NCI-H2227 treated with DMSO at 0.1 percent for 48 hours (cell line): ENCODE measurements around the gene SP140.
"Not testable (repeated sequence)": the region's sequence is repeated elsewhere in the genome, so short reads cannot be mapped to it uniquely, and the experiment has no call there.

Source experiments
- DNase-seq: peaks from one replicate; lab custom pipeline; 2025; lab: John Stamatoyannopoulos, UW

The SP140 gene

DNA sequence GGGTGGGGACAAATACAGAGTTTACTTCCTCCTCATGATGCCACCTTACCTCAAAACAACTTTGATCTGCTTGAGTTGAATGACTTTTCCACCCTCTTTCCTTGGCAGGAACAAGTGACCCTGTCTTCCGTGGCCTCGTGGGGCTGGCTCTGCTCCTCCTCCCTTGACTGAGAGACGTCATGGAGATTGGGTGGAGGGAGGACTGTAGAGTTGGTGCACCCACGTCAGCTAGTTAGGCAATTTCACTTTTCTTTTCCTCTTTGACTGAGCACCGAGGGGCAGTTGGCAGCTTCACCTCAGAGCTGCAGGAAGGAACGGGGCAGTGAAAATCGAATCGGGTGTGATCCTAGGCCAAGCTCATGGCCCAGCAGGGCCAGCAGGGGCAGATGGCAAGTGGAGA is at the start of gene SP140:
Gene SP140, plus strand, starts transcription at position 251 of the 400 bp plus-strand sequence. Its CDS starts 109 bp downstream, at position 360.
- no peak for DNase-seq

DNA sequence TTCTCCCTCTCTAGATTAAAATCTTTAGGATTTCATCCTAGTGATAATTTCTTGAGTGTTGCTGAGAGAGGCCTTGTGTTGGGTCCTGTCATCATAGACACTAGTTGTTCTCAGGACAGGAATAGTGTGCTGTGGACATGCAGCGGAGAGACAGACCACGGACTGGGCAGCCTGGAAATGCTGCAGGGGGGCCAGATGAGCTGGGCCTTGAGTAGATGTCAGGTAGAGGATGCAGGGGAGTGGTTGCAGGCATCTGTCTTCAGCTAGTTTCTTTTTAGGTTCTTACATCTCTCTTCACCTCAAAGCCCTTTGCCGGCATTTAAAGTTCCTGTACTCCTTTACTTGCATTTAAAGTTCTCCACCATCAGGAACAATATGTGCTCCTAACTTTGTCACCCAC is 48.5 kb upstream of the SP140 start:
- DNase-seq: no peak

DNA sequence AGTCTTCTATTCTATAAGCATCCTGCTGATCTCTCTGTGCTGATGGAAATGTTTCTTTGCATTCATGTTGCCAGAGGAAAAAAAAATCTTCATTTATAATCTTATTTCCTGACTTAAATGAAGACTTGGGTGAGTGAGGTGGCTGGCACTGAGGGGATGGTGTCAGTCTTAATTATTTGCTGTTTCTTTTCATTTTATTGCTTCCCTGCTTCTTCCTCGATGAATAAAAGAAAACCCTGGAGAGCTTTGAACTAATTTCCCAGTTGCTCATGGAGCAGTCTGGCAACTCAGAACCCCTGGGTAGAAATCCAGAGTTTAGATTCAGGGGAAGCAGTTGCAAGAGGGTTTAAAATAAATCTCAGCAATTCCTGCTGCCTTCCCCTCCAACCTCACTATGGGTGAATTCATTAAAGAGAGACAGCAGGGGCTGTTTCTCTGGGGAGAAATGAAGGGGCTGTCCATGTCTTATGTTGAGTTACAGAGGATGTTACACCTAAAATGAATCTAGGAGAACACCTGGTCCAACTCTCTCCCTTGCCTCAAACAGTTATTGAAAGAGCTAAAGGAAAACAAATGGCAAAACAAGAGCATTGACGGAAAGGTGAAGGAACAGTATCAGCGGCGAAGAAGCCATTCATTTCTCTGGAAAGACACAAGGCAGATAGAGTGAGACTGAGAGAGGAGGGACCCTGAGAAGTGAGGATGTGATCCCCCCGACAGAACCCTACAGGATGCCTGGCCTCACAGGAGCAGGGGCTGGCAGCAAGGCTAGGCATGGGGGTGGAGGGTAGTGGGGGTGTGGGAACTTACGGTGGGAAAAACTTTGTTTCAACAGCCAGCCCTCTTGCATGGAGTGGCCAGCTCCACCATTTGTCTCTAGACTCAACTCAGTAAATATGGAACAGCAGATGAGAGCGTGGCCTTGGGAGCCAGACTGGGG is 46.7 kb upstream of the SP140 start:
- DNase-seq: no peak

DNA sequence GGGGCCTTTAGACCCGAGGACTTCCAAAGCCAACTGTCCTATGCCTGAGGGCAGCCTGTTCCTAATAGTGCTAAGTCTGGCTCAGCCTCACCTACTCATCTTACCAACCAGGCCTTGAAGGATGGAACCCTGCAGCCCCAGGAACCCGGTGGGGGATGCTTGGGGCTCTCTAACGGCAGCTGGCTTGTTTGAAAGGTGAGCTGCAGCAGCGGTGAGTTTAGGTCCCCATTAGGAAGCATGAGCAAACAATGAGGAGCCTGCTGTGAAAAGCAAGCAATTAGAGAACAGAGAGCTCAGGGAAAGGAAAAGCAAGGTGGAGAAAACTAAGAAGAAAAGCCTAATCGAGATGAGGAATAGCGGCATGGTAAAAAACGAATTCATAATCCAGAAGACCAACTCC is 45.6 kb upstream of the SP140 start:
- DNase-seq: no peak

DNA sequence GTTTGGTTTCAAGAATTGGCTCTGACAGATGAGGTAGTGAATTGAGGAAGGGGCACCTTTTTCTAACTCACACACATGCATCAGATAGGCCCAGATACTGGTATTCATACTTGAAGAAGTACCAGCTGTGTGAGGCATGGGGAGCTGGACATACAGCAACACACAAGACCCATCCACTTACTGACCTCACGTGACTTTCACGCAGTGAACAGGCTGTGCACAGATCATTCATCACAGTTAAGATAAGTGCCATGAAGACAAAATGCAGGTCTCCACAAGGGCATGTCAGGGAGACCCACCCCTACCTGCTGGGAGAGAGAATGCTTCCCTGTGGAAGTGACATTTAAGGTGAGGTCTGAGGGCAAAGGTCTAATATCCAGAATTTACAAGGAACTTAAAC is 44.3 kb upstream of the SP140 start:
- no peak for DNase-seq

DNA sequence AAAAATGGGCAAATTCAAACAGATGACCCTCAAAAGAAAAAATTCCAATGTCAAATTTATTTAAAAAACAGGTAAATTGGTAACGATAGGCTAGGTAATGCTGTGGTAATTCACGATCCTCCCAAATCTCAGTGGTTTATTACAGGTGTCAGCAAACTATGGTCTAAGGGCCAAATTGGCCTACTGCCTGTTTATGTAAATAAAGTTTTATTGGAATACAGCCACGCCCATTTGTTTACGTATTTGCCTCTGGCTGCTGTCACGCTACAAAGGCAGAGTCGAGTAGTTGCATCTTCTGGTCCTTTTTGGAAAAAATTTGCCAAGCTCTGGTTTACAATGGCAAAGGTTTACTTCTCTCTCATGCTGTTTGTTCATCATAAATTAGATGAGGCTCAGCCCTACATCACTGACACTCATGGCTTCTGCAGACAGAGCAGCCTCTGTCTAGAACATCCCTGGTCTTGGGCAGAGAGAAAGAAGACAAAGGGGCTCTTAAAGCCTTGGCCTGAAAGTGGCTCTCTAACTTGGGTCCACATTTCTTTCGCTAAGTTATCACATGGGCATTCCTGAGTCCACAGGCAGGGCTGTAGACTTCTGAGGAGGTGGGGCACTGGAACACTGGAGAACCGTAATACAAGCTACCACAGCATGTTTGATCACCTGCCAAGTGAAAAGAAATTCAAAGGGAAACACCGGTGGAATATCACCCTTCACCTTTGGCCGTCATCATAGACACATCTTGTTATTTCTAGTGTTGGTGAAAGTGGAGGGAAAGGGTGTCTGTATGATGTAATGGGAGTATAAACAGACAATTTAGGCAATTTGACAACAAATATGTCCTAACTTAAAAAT is 40.6 kb upstream of the SP140 start:
- DNase-seq: no peak

DNA sequence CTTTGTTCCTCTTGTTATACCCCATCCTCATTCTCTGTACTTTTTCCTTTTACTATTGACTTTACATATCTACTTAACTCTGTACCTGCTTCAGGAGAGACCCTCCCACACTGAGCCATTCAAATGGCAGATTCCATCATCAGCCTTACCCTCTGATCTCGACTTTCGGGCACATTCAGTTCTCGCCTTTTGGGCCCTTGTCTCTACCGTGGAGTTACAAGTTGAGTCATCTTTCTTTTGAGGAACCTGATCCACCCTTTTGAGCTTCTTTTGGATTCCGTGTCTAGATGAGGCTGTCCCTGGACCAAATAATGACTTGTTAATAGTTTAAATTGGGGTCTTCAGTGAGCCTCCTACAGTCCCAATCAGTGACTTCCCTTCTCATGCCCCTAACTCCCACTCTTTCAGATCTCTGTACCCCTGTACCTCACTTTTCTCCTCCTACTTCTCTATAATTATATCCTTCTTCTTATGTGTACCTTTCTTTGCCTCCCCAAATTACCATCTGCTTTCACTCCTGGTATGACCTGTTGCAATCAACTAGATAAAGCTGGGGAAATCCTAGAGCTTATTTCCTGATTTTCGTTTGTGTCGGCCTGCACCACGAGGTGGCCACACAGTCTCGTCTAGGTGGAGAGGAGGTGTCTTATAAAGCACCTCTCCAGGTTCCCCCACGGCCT is 23.0 kb upstream of the SP140 start:
- DNase-seq: no peak

DNA sequence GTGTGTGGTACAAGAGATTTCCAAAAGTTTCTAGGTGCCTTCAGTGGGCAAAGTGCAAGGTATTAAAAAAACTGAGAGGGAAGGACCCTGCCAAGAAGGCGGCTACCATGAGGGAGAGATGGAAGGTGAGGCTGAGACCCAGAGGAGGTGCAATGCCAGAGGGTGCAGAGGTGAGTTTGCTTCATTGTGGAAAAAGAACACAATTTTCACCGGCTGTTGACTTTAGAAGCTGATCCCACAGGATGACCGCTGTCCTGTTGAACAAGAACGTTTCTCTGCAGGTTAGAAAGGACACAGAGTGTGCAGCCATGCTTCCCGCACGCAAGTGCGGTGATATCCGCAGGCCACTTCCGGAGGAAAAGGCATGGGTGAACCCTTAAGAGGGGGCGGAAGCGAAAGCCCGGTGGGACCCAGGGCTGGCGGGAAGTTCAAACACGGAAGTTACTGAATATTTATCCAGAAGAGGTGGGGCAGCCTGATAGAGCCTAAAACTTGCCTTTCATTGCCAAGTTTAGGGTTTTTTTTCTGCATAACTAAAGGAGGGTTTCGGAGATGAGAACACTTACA is 22.3 kb upstream of the SP140 start:
- DNase-seq: no peak

DNA sequence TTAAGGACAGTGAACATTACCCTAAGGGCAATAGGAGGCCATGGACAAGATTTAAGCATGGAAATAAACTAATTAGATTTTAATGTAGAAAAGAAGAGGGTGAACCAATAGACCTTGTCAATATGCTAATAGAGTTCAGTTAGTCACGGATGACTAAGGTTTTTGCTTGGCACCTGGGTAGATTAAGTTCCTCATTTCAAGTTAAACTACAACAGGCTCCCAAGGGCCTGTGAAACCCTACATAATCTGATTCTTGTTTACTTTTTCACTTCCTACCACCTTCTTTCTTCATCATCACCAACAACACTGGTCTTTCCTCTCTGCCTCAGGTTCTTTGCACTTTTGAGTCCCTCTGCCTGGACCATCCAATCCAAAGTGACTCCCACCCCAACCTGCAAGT is 20.5 kb upstream of the SP140 start:
- DNase-seq: no peak

DNA sequence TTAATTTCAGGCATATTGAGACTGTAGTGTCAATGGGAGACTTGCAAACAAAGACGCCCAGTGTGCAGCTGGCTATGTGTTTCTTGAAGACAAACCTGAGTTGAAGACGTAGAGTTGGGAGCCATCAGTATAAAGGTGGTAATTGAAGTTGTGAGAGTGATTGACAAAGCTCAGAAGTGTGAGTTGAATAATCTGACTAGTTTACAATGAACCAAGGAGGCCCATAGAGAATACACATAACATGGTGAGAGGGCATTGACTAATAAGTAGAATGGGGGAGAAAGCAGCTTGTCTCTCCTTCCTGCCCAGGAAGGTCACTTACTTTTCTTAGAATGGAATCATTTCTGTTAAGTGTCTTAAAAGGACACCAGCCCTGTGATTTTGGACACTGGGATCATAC is 19.8 kb upstream of the SP140 start:
- DNase-seq: no peak

DNA sequence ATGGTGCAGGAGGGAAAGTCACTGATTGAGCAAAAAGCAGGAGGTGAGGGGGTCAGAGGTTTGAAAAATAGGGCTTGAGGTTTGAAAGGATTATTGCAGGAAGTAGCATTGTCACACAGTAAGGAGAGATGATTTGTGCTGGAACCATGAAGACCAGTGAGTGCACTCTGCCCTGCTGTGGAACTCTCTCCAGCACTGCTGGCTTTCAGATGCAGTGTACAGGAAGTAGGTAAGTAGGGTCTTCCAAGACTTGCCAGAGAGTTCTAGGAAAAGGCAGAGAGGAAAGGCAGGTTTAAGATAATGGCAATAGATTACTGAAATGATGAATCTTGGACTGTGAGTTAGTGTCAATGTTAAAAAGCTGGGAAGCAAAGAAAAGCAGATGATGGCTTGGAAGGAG is 17.0 kb upstream of the SP140 start:
- no peak for DNase-seq

DNA sequence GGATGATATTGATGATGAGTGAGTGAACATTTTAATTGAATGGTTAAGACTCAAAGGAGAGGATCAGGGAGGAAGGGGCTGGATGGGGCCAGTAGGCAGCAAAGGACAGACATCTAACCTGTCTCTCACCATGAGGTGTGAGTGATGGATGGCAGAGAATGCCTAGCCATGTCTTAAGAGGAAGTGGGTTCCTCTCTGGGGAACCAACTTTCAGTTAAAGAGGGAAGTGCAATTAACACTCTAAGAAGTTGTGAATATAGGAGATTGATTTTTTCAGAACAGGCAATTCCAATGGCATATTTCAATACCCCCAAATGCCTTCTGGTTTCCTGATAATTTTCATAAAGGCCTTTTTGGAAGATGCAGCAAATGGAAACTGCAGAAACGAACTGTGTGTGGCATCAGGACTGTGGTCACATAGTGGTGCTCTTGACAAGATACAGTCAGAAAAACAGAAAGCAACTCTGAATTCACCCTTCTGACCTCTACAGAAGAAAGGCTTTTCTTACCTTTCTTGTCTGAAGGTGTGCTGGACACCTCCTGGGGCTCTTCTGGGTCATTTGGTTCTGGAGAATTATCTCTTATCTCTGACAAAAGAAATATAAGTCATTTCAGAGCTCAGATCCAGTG is 16.0 kb upstream of the SP140 start:
- no peak for DNase-seq

DNA sequence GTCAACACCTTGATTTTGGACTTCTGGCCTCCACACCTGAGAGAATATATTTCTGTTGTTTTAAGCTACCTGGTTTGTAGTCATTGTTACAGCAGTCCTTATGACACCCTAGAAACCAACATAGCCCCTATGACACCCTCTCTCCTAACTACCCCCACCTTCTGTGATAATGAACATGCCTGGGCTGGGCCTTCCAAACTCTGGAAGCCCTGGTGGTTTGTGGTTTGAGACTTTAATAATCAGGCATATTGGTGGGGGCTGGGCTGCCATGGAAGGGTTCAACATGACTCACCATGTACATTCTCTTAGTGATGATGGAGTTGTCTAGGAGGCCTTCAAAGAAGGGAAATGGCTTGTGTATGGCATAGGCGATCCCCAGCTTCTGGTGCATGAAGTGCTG is 9.0 kb upstream of the SP140 start:
- DNase-seq: no peak

DNA sequence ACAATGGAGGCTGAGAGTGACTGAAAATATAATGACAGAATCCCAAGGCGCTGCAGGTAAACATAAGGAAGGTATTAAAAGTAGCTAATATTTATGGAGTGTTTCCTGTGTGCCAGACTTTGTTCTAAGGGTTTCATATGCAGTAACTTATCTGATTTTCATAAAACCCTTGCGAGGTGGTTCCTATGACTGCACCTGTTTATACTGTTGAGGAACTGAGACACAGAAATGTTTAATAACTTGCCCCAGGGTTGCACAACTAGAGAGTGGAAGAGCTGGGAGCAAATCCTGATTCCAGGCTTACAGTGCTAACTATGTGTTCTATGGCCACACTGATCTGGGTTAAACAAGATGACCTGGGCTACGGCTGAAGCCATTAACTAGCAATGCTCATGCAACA is 8.1 kb upstream of the SP140 start:
- DNase-seq: no peak

DNA sequence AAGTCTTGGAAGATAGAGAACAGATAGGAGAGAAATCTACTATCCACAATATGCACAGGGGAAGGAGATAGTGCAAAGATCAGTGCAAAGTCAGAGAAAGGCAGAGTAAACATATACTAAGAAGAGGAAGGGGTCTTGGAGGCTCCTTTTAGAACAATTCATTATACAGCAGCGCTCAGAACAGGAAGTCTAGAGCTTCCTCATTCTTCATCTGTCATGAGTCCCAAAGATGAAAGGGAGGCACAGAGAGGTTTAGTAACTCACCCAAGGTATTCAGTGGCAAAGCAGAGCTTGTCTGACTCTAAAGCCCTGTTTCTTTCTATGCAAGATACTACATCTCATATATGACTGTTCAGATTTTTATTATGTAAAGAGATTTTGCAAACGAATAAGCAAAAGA is 7.1 kb upstream of the SP140 start:
- no peak for DNase-seq

DNA sequence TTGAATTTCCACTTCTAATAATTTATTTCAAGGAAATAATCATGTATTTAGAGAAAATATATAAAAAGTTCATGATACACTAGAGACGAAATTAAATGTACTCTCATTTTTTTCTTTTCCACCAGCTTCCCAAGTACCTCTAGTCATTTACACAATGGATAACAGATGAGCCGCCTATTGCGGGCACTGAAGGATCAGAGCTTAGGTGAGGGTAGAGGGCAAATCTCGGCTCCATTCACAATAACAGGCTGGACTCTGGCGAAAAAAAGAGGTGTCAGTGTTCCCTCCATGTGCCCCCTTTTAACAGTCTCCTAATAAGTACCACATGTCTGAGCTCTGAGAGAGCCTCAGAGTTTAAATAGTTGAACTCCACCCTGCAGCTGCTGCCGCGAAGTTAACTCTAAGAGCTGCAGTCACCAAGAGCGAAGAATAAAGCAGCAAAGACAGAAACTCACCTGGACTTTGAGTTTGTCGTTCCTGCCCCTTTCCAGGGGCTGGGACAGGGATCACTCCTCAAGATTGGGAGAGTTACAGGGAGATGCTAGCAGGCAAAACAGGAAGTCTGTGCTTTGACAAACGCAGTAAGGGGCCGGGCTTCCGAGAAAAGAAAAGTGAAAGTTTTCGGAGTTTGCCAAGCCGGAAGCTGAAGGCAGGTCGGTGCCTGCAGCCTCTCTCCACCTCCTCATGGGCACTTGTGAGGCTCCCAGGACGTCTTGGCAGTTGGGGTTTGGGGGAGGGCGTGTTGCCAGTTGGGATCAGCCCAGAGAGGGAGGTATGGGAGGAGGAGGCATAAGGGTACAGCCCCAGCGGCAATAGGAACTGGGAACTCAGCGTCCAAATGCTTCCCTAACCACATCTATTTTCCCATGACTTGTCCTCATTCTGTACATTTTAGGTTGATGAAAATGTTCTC is 5.9 kb upstream of the SP140 start, which contains the start of gene SP110:
Gene SP110, minus strand, starts transcription at position 566 of the 913 bp plus-strand sequence. CDS start 3,057 bp downstream, outside the sequence.
- DNase-seq: no peak

DNA sequence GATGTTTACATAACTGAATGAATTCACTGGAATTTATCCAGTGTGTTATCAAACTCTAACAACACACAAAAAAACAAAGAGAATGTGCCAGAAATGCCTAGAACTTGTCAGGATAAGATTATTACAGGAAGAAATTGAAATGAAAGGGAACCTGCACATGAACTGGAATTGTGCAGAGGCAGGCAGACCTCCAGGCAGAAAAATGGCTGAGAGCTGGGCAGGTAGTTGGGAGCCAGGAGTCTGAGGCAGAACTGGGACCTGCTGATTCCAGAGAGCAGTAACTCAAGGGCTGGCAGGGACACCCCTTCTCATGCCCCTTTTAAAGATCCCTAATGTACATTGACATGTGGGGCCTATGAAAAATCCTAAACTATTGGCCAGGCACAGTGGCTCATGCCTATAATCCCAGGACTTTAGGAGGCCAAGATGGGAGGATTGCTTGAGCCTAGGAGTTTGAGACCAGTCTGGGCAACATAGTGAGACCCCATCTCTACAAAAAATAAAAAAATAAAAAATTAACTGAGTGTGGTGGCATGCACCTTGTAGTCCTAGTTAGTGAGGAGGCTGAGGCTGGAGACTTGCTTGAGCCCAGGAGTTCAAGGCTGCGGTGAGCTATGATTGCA is 5.1 kb upstream of the SP140 start:
- DNase-seq: no peak

DNA sequence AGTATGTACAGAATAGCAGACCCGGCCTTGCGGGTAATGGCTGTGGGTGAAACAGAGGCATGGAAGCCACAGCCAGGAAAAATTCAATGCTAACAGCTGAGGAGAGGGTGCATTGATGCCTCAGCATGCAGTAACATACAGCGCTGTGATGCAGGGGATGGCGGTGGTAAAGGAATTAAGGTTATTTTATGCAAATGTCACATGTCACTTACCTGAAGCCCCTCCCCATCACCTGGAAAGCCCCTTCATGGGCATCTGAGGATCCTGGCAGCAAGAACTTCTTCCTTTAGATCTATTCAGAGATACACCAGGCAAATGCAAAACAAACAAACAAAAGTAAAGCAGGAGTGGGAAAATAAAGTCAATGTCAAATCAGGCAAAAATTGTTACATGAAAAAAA is 4.0 kb upstream of the SP140 start:
- DNase-seq: no peak

DNA sequence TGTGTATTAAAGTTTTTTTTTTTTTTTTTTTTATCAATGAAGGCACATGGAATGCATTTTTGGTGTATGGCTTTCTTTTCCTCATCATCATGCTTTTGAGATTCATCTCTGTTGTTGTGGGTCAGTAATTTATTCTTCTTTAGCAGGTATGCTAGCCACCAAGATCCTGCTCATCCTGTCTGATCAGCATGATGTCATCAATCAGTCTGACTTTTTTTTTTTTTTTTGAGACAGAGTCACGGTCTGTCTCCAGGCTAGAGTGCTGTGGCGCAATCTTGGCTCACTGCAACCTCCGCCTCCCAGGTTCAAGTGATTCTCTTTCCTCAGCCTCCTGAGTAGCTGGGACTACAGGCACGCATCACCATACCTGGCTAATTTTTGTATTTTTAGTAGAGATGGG is 2.7 kb upstream of the SP140 start:
- DNase-seq: not testable (repeated sequence)

DNA sequence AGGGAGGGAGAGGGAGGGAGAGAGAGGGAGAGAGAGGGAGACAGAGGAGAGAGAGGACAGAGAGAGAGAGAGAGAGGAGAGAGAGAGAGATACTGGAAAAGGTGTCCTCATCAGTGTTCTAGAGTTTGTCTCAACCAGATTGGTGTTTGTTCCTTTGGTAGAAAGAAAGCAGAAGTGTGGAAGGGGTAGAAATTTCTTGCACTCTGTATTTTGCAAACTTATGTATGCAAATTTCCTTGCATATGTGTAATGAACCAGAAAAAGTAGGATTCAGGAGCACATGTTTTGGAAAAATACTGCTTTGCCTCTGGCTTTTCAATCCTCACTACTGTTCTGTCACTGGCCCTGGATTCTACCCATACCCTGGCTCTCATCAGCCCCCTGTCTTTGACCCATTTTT is 1.1 kb upstream of the SP140 start:
- no peak for DNase-seq
